Osteocyte (in vitro differentiated cells): ENCODE results near the gene DBN1. TPM values are rescaled to one million over a fixed set of nuclear protein-coding genes. Genes with fewer than 3 reads are reported as not detected.
A peak's percentile ranks its signal among the peaks of the same experiment; 100 is the strongest.

Experiments used
- DNase-seq: peaks from one replicate; pipeline ENCODE4 v3.0.0; 2021; ENCODE audit warnings: mixed read lengths; ENCODE audit not compliant: unreplicated experiment; ENCODE audit errors: extremely low spot score
- H3K27ac Mint-ChIP-seq: one replicate; pipeline ENCODE4 v1.8.0; 2021; ENCODE audit warnings: mild to moderate bottlenecking, mixed read lengths; ENCODE audit not compliant: unreplicated experiment
- H3K27me3 Mint-ChIP-seq: one replicate; pipeline ENCODE4 v1.8.0; 2021; ENCODE audit warnings: mixed read lengths; ENCODE audit not compliant: unreplicated experiment
- H3K36me3 Mint-ChIP-seq: one replicate; pipeline ENCODE4 v1.8.0; 2021; ENCODE audit warnings: mixed read lengths; ENCODE audit not compliant: unreplicated experiment
- H3K4me1 Mint-ChIP-seq: one replicate; pipeline ENCODE4 v1.8.0; 2021; ENCODE audit warnings: mixed read lengths; ENCODE audit not compliant: unreplicated experiment
- H3K4me3 Mint-ChIP-seq: one replicate; pipeline ENCODE4 v1.8.0; 2021; ENCODE audit warnings: mild to moderate bottlenecking, moderate library complexity, mixed read lengths; ENCODE audit not compliant: unreplicated experiment
- H3K9me3 Mint-ChIP-seq: one replicate; pipeline ENCODE4 v1.8.0; 2021; ENCODE audit warnings: mixed read lengths; ENCODE audit not compliant: unreplicated experiment
- CTCF ChIP-seq: fragments of 200-600 bp; sonication (generic); IDR thresholded peaks from 2 replicates; pipeline ENCODE4 v1.5.0; 2021; ENCODE audit warnings: antibody characterized with exemption, mild to moderate bottlenecking, moderate library complexity
- total RNA-seq: library from RNA; stranded (reverse); gene quantifications from 2 replicates; pipeline ENCODE4 v1.2.1, GENCODE V29; 2021

Gene DBN1
- total RNA-seq, 1 donor from 2014 or later = 248 TPM

- H3K4me1 Mint-ChIP-seq = peaks cover 50% of the 10 kb centered on the region
- DNase-seq = peak; percentile 95
- H3K27ac Mint-ChIP-seq = peak overlapping the region; percentile 89
- peak overlapping the region; percentile 39 for H3K4me3 Mint-ChIP-seq
- no peaks in the 10 kb centered on the region for H3K27me3 Mint-ChIP-seq
- no peaks in the 10 kb centered on the region for H3K9me3 Mint-ChIP-seq
- H3K36me3 Mint-ChIP-seq = peaks cover 2% of the 10 kb centered on the region
- TF ChIP-seq CTCF = peak; percentile 98
These were observed 27.5 kb upstream of the DBN1 start for GRCh38 chr5:177500685-177501522.

- no peaks in the 10 kb centered on the region for H3K9me3 Mint-ChIP-seq
- no peak for DNase-seq
- TF ChIP-seq CTCF = no peak
- H3K4me3 Mint-ChIP-seq = peak overlapping the region; percentile 11
- peaks cover 2% of the 10 kb centered on the region for H3K36me3 Mint-ChIP-seq
- H3K4me1 Mint-ChIP-seq = peaks cover 60% of the 10 kb centered on the region
- H3K27me3 Mint-ChIP-seq = no peaks in the 10 kb centered on the region
- H3K27ac Mint-ChIP-seq = peak overlapping the region; percentile 89
These were observed 26.4 kb upstream of the DBN1 start for GRCh38 chr5:177499842-177500241.

GRCh38 chr5:177498013-177498787, 24.8 kb upstream of the DBN1 start:
- H3K4me1 Mint-ChIP-seq = peaks cover 76% of the 10 kb centered on the region
- no peak for TF ChIP-seq CTCF
- H3K27me3 Mint-ChIP-seq = no peaks in the 10 kb centered on the region
- H3K4me3 Mint-ChIP-seq = peak overlapping the region; percentile 79
- H3K9me3 Mint-ChIP-seq = no peaks in the 10 kb centered on the region
- no peak for DNase-seq
- peaks cover 3% of the 10 kb centered on the region for H3K36me3 Mint-ChIP-seq
- H3K27ac Mint-ChIP-seq = peak overlapping the region; percentile 73

GRCh38 chr5:177497292-177498012, 24.0 kb upstream of the DBN1 start, which contains the start of gene PDLIM7:
Gene PDLIM7, minus strand, starts transcription at chr5:177497604. Its CDS starts 1,092 bp downstream, at chr5:177496512.
- Mint-ChIP-seq H3K9me3 (no peaks in the 10 kb centered on the region), H3K4me1 (peaks cover 81% of the 10 kb centered on the region), H3K36me3 (peaks cover 8% of the 10 kb centered on the region), H3K4me3 (peak within 1 kb of the TSS; percentile 84), H3K27ac (peak within 1 kb of the TSS; percentile 91), H3K27me3 (no peaks in the 10 kb centered on the region)
- TF ChIP-seq CTCF = no peak
- DNase-seq = peak; percentile 98
